SK-N-SH (cell line): Measurements from ENCODE around the gene TEX35. TPM values are rescaled to one million over a fixed set of nuclear protein-coding genes. Genes with fewer than 3 reads are reported as not detected.

Experiments used
- CTCF ChIA-PET: fragments of 300-600, 350-600 bp; formaldehyde crosslinking; extraction: SDS; loops from one replicate; lab custom pipeline; 2021; lab: Yijun Ruan, JAX
- POLR2A ChIA-PET: fragments of 350-600 bp; sonication (Branson Sonifier 250); formaldehyde crosslinking; extraction: SDS; loops from one replicate; lab custom pipeline; 2020; ENCODE audit warnings: antibody characterized with exemption, inconsistent platforms; lab: Yijun Ruan, JAX
- DNase-seq: peaks from one replicate; pipeline ENCODE4 v3.0.0; 2012
- H2AFZ ChIP-seq: fragments of 200-600 bp; sonication (generic); 2 replicates; pipeline ENCODE4 v1.8.1; 2016; ENCODE audit warnings: antibody characterized with exemption, mild to moderate bottlenecking, low read depth
- H3F3A ChIP-seq: fragments of 200-600 bp; sonication (generic); replicated peaks from 2 replicates; pipeline ENCODE3; 2016; ENCODE audit warnings: antibody characterized with exemption, mild to moderate bottlenecking; ENCODE audit not compliant: insufficient read depth
- H3K27ac ChIP-seq, 2 experiments: fragments of 200-500 bp in 1 of 2; fragments of 200-600 bp in 1 of 2; sonication (Bioruptor generic) in 1 of 2; sonication (generic), shearing (Covaris generic) in 1 of 2; 2 replicates each; pipeline versions ENCODE4 v1.5.1 to v1.6.1; 2014 to 2016; ENCODE audit warnings: low read depth in 2 of 2, inconsistent platforms in 1 of 2, low read length in 1 of 2, mild to moderate bottlenecking in 1 of 2, mixed read lengths in 1 of 2
- H3K27me3 ChIP-seq: fragments of 200-600 bp; sonication (generic), shearing (Covaris generic); 2 replicates; pipeline ENCODE4 v1.6.1; 2016; ENCODE audit warnings: mixed run types; ENCODE audit not compliant: insufficient read depth
- H3K36me3 ChIP-seq, 2 experiments: fragments of 200-500 bp in 1 of 2; fragments of 200-600 bp in 1 of 2; sonication (Bioruptor generic) in 1 of 2; sonication (generic) in 1 of 2; replicated peaks in 1 of 2; 2 replicates each; pipeline versions ENCODE3 to v1.5.1; 2014 to 2016; ENCODE audit warnings: low read length in 1 of 2, mild to moderate bottlenecking in 1 of 2; ENCODE audit not compliant: insufficient read depth in 2 of 2, control insufficient read depth in 1 of 2
- H3K4me1 ChIP-seq, 2 experiments: fragments of 200-500 bp in 1 of 2; fragments of 200-600 bp in 1 of 2; sonication (Bioruptor generic) in 1 of 2; sonication (generic), shearing (Covaris generic) in 1 of 2; 2 replicates each; pipeline versions ENCODE4 v1.5.1 to v1.6.1; 2014 to 2016; ENCODE audit warnings: low read depth in 1 of 2, low read length in 1 of 2, mixed run types in 1 of 2; ENCODE audit not compliant: insufficient read depth in 2 of 2, control insufficient read depth in 1 of 2
- H3K4me2 ChIP-seq: fragments of 200-600 bp; sonication (generic), shearing (Covaris generic); 2 replicates; pipeline ENCODE4 v1.6.1; 2017; ENCODE audit warnings: mixed run types
- H3K4me3 ChIP-seq, 2 experiments: fragments of 200-500 bp in 1 of 2; fragments of 200-600 bp in 1 of 2; sonication (Bioruptor generic) in 1 of 2; sonication (generic), shearing (Covaris generic) in 1 of 2; 2 replicates each; pipeline versions ENCODE4 v1.5.1 to v1.8.1; 2014 to 2016; ENCODE audit warnings: low read depth in 2 of 2, inconsistent platforms in 1 of 2, low read length in 1 of 2, mild to moderate bottlenecking in 1 of 2, mixed read lengths in 1 of 2, moderate library complexity in 1 of 2
- H3K79me2 ChIP-seq: fragments of 200-600 bp; sonication (generic); 2 replicates; pipeline ENCODE4 v1.8.1; 2017; ENCODE audit warnings: mild to moderate bottlenecking; ENCODE audit not compliant: insufficient read depth
- H3K9ac ChIP-seq: fragments of 200-600 bp; sonication (generic); 2 replicates; pipeline ENCODE4 v1.6.1; 2017; ENCODE audit warnings: mixed run types
- H3K9me2 ChIP-seq: fragments of 200-600 bp; sonication (generic); 2 replicates; pipeline ENCODE4 v1.6.1; 2017; ENCODE audit warnings: mixed run types
- H3K9me3 ChIP-seq: fragments of 200-600 bp; sonication (generic); 2 replicates; pipeline ENCODE4 v1.6.1; 2017; ENCODE audit warnings: mixed run types, mild to moderate bottlenecking, moderate library complexity
- H4K20me1 ChIP-seq: fragments of 200-600 bp; sonication (generic); 2 replicates; pipeline ENCODE4 v1.6.1; 2017; ENCODE audit warnings: mild to moderate bottlenecking, mixed run types; ENCODE audit not compliant: insufficient read depth
- CHD2 ChIP-seq: fragments of 150-350 bp; IDR thresholded peaks from 2 replicates; pipeline ENCODE4 v1.6.1; 2018; ENCODE audit warnings: low read length; ENCODE audit not compliant: partially characterized antibody
- CTCF ChIP-seq: fragments of 200-600 bp; sonication (generic); IDR thresholded peaks from 2 replicates; pipeline ENCODE4 v1.6.1; 2017; ENCODE audit warnings: antibody characterized with exemption, mild to moderate bottlenecking, moderate library complexity
- EP300 ChIP-seq, 2 experiments: IDR thresholded peaks; 2 replicates each; pipeline versions ENCODE4 v1.4.0 to v1.6.1; 2012; ENCODE audit warnings: borderline replicate concordance in 1 of 2, low read depth in 1 of 2, low read length in 1 of 2
- EZH2phosphoT487 ChIP-seq: fragments of 200-600 bp; sonication (generic); IDR thresholded peaks from 2 replicates; pipeline ENCODE4 v1.6.1; 2017; ENCODE audit warnings: low read depth, mixed run types, mild to moderate bottlenecking, antibody characterized with exemption, moderate library complexity, borderline replicate concordance
- FOSL2 ChIP-seq: IDR thresholded peaks from 2 replicates; pipeline ENCODE4 v1.4.0; 2012; ENCODE audit warnings: low read depth, mild to moderate bottlenecking, moderate library complexity, borderline replicate concordance
- GABPA ChIP-seq: IDR thresholded peaks from 2 replicates; pipeline ENCODE4 v1.4.0; 2012; ENCODE audit warnings: low read depth, mild to moderate bottlenecking
- IRF3 ChIP-seq: fragments of 150-350 bp; IDR thresholded peaks from 2 replicates; pipeline ENCODE4 v1.6.1; 2016; ENCODE audit warnings: mild to moderate bottlenecking, low read depth, low read length
- JUND ChIP-seq: IDR thresholded peaks from 2 replicates; pipeline ENCODE4 v1.4.0; 2012
- MEF2A ChIP-seq: IDR thresholded peaks from 2 replicates; pipeline ENCODE4 v1.4.0; 2012; ENCODE audit warnings: low read depth, borderline replicate concordance
- NFIC ChIP-seq: IDR thresholded peaks from 2 replicates; pipeline ENCODE4 v1.4.0; 2012; ENCODE audit warnings: borderline replicate concordance
- PBX3 ChIP-seq: IDR thresholded peaks from 2 replicates; pipeline ENCODE4; 2012
- POLR2AphosphoS5 ChIP-seq: IDR thresholded peaks from 2 replicates; pipeline ENCODE4 v1.6.1; 2012; ENCODE audit warnings: low read depth, low read length
- RFX5 ChIP-seq: IDR thresholded peaks from 2 replicates; pipeline ENCODE4 v1.6.1; 2012; ENCODE audit warnings: mild to moderate bottlenecking, improper control_type of control experiment, low read length
- RXRA ChIP-seq: IDR thresholded peaks from 2 replicates; pipeline ENCODE4 v1.4.0; 2012; ENCODE audit warnings: low read depth, mild to moderate bottlenecking, borderline replicate concordance
- SIN3A ChIP-seq: IDR thresholded peaks from 2 replicates; pipeline ENCODE4 v1.6.1; 2012; ENCODE audit warnings: low read depth, mild to moderate bottlenecking, low read length, moderate library complexity, borderline replicate concordance
- SMC3 ChIP-seq: IDR thresholded peaks from 2 replicates; pipeline ENCODE4 v1.6.1; 2012; ENCODE audit warnings: low read depth, low read length, improper control_type of control experiment
- TAF1 ChIP-seq: IDR thresholded peaks from 2 replicates; pipeline ENCODE4 v1.6.1; 2012; ENCODE audit warnings: low read depth, mild to moderate bottlenecking, low read length, moderate library complexity, borderline replicate concordance
- TCF12 ChIP-seq: IDR thresholded peaks from 2 replicates; pipeline ENCODE4 v1.4.0; 2012
- USF1 ChIP-seq: IDR thresholded peaks from 2 replicates; pipeline ENCODE4 v1.4.0; 2012; ENCODE audit warnings: low read depth, borderline replicate concordance
- WGBS: methylation state at CpG from one replicate; pipeline ENCODE4 v1.1.6; 2017; ENCODE audit warnings: low lambda C conversion rate; 5-methylcytosine and 5-hydroxymethylcytosine counted together
- polyA plus RNA-seq, 3 experiments: library from polyadenylated mRNA; depleted of rRNA; stranded (reverse); fragments of >200 nt; gene quantifications; 2 replicates each; pipeline ENCODE4 v1.2.3, GENCODE V29; 2012
- TF ChIP-seq, protein P1 (sequence below): IDR thresholded peaks from 2 replicates; pipeline ENCODE4 v1.4.0; 2012; ENCODE audit warnings: low read depth
- TF ChIP-seq, protein P2 (sequence below): fragments of 150-350 bp; IDR thresholded peaks from 2 replicates; pipeline ENCODE4 v1.6.1; 2017; ENCODE audit warnings: antibody characterized with exemption, low read length, low read depth, borderline replicate concordance

TEX35 gene
- polyA plus RNA-seq, 1 of the 3 experiments (the other 2 are of a cell fraction) = 0.03 TPM

- no peak for TF ChIP-seq MEF2A
- no peak for TF ChIP-seq EP300 (IDR thresholded peaks at IDR 0.05; ENCODE audit: borderline replicate concordance in 1 of 2, low read depth in 1 of 2, low read length in 1 of 2)
- no peak for TF ChIP-seq CHD2
- TF ChIP-seq SMC3 = no peak
- TF ChIP-seq RFX5 = no peak
- TF ChIP-seq, protein P1, sequence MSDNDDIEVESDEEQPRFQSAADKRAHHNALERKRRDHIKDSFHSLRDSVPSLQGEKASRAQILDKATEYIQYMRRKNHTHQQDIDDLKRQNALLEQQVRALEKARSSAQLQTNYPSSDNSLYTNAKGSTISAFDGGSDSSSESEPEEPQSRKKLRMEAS = no peak
- TF ChIP-seq TCF12 = no peak
- TF ChIP-seq, protein P2, sequence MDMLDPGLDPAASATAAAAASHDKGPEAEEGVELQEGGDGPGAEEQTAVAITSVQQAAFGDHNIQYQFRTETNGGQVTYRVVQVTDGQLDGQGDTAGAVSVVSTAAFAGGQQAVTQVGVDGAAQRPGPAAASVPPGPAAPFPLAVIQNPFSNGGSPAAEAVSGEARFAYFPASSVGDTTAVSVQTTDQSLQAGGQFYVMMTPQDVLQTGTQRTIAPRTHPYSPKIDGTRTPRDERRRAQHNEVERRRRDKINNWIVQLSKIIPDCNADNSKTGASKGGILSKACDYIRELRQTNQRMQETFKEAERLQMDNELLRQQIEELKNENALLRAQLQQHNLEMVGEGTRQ = no peak
- no peak for TF ChIP-seq TAF1
These were observed 23.5 kb upstream of the TEX35 start (continued) for GRCh38 chr1:178489399-178489798.

GRCh38 chr1:178490136-178490535, 22.8 kb upstream of the TEX35 start:
- Histone ChIP-seq H3K36me3 (no peaks in the 10 kb centered on the region), H3K4me1 (peaks cover 0 to 4% of the 10 kb centered on the region in 2 experiments; a peak in 1 of 4 replicates), H3K9ac (no peak overlapping the region), H3K27me3 (no peaks in the 10 kb centered on the region), H3K4me3 (no peak overlapping the region), H2AFZ (no peak overlapping the region), H3K4me2 (no peak overlapping the region), H4K20me1 (no peaks in the 10 kb centered on the region), H3F3A (no peaks in the 10 kb centered on the region), H3K9me3 (no peaks in the 10 kb centered on the region), H3K79me2 (no peaks in the 10 kb centered on the region), H3K27ac (no peak overlapping the region), H3K9me2 (no peaks in the 10 kb centered on the region)
- 93% methylated on average over 8 of the region's 8 CpGs for WGBS
- ChIA-PET POLR2A (no interaction called here), CTCF (interaction anchor here (1.2 to 2.5 kb wide), 2 partner anchors 11 to 190 kb away, joined by 4 to 14 read pairs; no protein-coding TSS in a partner anchor)
- TF ChIP-seq IRF3 = no peak
- DNase-seq = no peak

- Histone ChIP-seq H2AFZ (no peak overlapping the region), H3F3A (no peaks in the 10 kb centered on the region), H3K4me2 (no peak overlapping the region), H3K27me3 (no peaks in the 10 kb centered on the region), H3K9me3 (no peaks in the 10 kb centered on the region), H3K9ac (no peak overlapping the region), H3K79me2 (no peaks in the 10 kb centered on the region), H3K4me3 (no peak overlapping the region), H3K36me3 (no peaks in the 10 kb centered on the region), H3K9me2 (no peaks in the 10 kb centered on the region), H3K27ac (no peak overlapping the region), H4K20me1 (no peaks in the 10 kb centered on the region), H3K4me1 (peaks cover 0 to 4% of the 10 kb centered on the region in 2 experiments; a peak in 1 of 4 replicates)
- no peak for DNase-seq
- WGBS = 76% methylated on average over 6 of the region's 9 CpGs
- CTCF ChIA-PET = interaction anchor here (2.5 kb wide), 1 partner anchor 10 kb away, joined by 14 read pairs; no protein-coding TSS in a partner anchor
- POLR2A ChIA-PET = no interaction called here
- TF ChIP-seq TAF1 (no peak), SMC3 (no peak), NFIC (no peak), GABPA (no peak), SIN3A (no peak), RXRA (no peak), EZH2phosphoT487 (no peak), FOSL2 (no peak), CHD2 (no peak), CTCF (no peak), USF1 (no peak), POLR2AphosphoS5 (no peak), JUND (no peak), PBX3 (no peak)
These were observed 21.9 kb upstream of the TEX35 start for GRCh38 chr1:178490967-178491366.
